HepG2 (cell line): ENCODE measurements around the gene PLD4. TPM values are rescaled to one million over a fixed set of nuclear protein-coding genes. Genes with fewer than 3 reads are reported as not detected.

ENCODE experiments used
- ATAC-seq: fragments of 200-7000 bp; cut with Tn5 transposase; 3 replicates; pipeline ENCODE4 v1.9.1; 2020; ENCODE audit warnings: mild to moderate bottlenecking, moderate library complexity
- BruUV-seq: library from RNA; stranded (reverse); fragments of 400-500 nt; replicated peaks from 2 replicates; lab custom pipeline; 2021; lab: Mats Ljungman, UMichigan
- CTCF ChIA-PET: fragments of 300-600 bp; formaldehyde crosslinking; extraction: SDS; loops from one replicate; lab custom pipeline; 2021; ENCODE audit warnings: low total read pairs, inconsistent platforms, low intra/inter-chr PET ratio; lab: Yijun Ruan, JAX
- POLR2A ChIA-PET: fragments of 350-600 bp; sonication (Branson Sonifier 250); formaldehyde crosslinking; loops from one replicate; lab custom pipeline; 2020; ENCODE audit warnings: antibody characterized with exemption, inconsistent platforms; lab: Yijun Ruan, JAX
- DNase-seq: peaks from one replicate; pipeline ENCODE4 v3.0.0-alpha.2; 2015; ENCODE audit warnings: low spot score
- FAIRE-seq: peaks from 3 replicates; lab custom pipeline; 2011; peaks lifted over from hg19 to GRCh38; lab: Jason Lieb, UNC
- H2AFZ ChIP-seq: one replicate; pipeline ENCODE4 v1.6.1; 2011; ENCODE audit warnings: low read length, inconsistent platforms
- H3K27ac ChIP-seq: fragments of 300-600 bp; 3 replicates; pipeline ENCODE4 v1.8.0; 2011; ENCODE audit warnings: mixed run types, mild to moderate bottlenecking, mixed read lengths, low read length, inconsistent platforms; ENCODE audit not compliant: insufficient read depth; ENCODE audit errors: extremely low read length
- H3K27me3 ChIP-seq, 2 experiments: fragments of 200-600 bp in 1 of 2; 2 replicates in 1 of 2; 3 replicates in 1 of 2; pipeline versions ENCODE4 v1.6.0 to v1.8.0; 2011; ENCODE audit warnings: low read length in 2 of 2, mild to moderate bottlenecking in 2 of 2, moderate library complexity in 2 of 2, inconsistent platforms in 1 of 2; ENCODE audit not compliant: insufficient read depth in 2 of 2, control insufficient read depth in 1 of 2
- H3K36me3 ChIP-seq, 2 experiments: fragments of 200-600 bp in 1 of 2; replicated peaks in 1 of 2; 2 replicates in 1 of 2; 3 replicates in 1 of 2; pipeline versions ENCODE4 v1.5.1 to v1.8.0; 2011; ENCODE audit warnings: low read length in 2 of 2, inconsistent platforms in 1 of 2; ENCODE audit not compliant: insufficient read depth in 2 of 2, control insufficient read depth in 1 of 2
- H3K4me1 ChIP-seq: 2 replicates; pipeline ENCODE4 v1.5.1; 2012; ENCODE audit warnings: low read length, inconsistent platforms; ENCODE audit not compliant: insufficient read depth
- H3K4me2 ChIP-seq: 2 replicates; pipeline ENCODE4 v1.6.0; 2011; ENCODE audit warnings: low read depth, low read length, inconsistent platforms
- H3K4me3 ChIP-seq, 3 experiments: fragments of 200-600 bp in 1 of 3; sonication (generic), shearing (Covaris generic) in 1 of 3; replicated peaks in 1 of 3; 2 replicates each; pipeline ENCODE4 v1.5.1; 2011 to 2016; ENCODE audit warnings: low read length in 3 of 3, inconsistent platforms in 2 of 3, low read depth in 2 of 3, mild to moderate bottlenecking in 2 of 3, control low read depth in 1 of 3, mixed read lengths in 1 of 3; ENCODE audit not compliant: insufficient read depth in 1 of 3
- H3K79me2 ChIP-seq: one replicate; pipeline ENCODE4 v1.6.1; 2011; ENCODE audit warnings: low read length, inconsistent platforms; ENCODE audit not compliant: insufficient read depth
- H3K9ac ChIP-seq: 2 replicates; pipeline ENCODE4 v1.6.0; 2011; ENCODE audit warnings: mild to moderate bottlenecking, low read depth, low read length, inconsistent platforms; ENCODE audit not compliant: insufficient read depth
- H3K9me3 ChIP-seq: 2 replicates; pipeline ENCODE4 v1.5.1; 2012; ENCODE audit warnings: mild to moderate bottlenecking, low read length
- H4K20me1 ChIP-seq: 2 replicates; pipeline ENCODE4 v1.6.0; 2011; ENCODE audit warnings: inconsistent platforms, mild to moderate bottlenecking, low read length, moderate library complexity; ENCODE audit not compliant: insufficient read depth
- ATF7 ChIP-seq, 2 experiments: fragments of 450-650 bp in 1 of 2; sonication (generic) in 1 of 2; formaldehyde crosslinking in 1 of 2; IDR thresholded peaks; 2 replicates each; pipeline versions ENCODE4 v1.4.0 to v1.6.1; 2016 to 2020; ENCODE audit warnings: antibody characterized with exemption in 1 of 2, mild to moderate bottlenecking in 1 of 2, missing genetic modification reagents in 1 of 2
- CREBL2 ChIP-seq: sonication (generic); formaldehyde crosslinking; IDR thresholded peaks from 2 replicates; pipeline ENCODE4 v1.8.1; 2023; ENCODE audit warnings: missing genetic modification reagents, mild to moderate bottlenecking, borderline replicate concordance
- FOSL2 ChIP-seq: sonication (generic); formaldehyde crosslinking; IDR thresholded peaks from 2 replicates; pipeline ENCODE4 v1.4.0; 2020; ENCODE audit warnings: missing genetic modification reagents
- HMGA1 ChIP-seq: sonication (generic); formaldehyde crosslinking; conservative IDR thresholded peaks from 2 replicates; pipeline ENCODE4 v1.4.0; 2020; ENCODE audit warnings: missing genetic modification reagents
- LCORL ChIP-seq, 2 experiments: fragments of 450-650 bp in 1 of 2; sonication (generic) in 1 of 2; formaldehyde crosslinking in 1 of 2; IDR thresholded peaks; 2 replicates each; pipeline versions ENCODE4 v1.5.0 to v1.6.1; 2017 to 2020; ENCODE audit warnings: antibody characterized with exemption in 1 of 2, missing genetic modification reagents in 1 of 2
- MYC ChIP-seq: sonication (generic); formaldehyde crosslinking; IDR thresholded peaks from 2 replicates; pipeline ENCODE4 v1.9.0; 2021; ENCODE audit warnings: missing genetic modification reagents, borderline replicate concordance
- SAFB2 ChIP-seq: sonication (generic); formaldehyde crosslinking; IDR thresholded peaks from 2 replicates; pipeline ENCODE4 v1.5.1; 2020; ENCODE audit warnings: missing genetic modification reagents, low read depth, mild to moderate bottlenecking, borderline replicate concordance
- SCMH1 ChIP-seq: sonication (generic); formaldehyde crosslinking; IDR thresholded peaks from 2 replicates; pipeline ENCODE4 v1.9.0; 2021; ENCODE audit warnings: missing genetic modification reagents, mild to moderate bottlenecking, borderline replicate concordance
- SETDB1 ChIP-seq: sonication (generic); formaldehyde crosslinking; IDR thresholded peaks from 2 replicates; pipeline ENCODE4 v1.5.1; 2020; ENCODE audit warnings: missing genetic modification reagents, mild to moderate bottlenecking, borderline replicate concordance
- TAF1 ChIP-seq: sonication (generic); formaldehyde crosslinking; IDR thresholded peaks from 2 replicates; pipeline ENCODE4 v1.4.0; 2020; ENCODE audit warnings: missing genetic modification reagents
- TMF1 ChIP-seq: sonication (generic); formaldehyde crosslinking; IDR thresholded peaks from 2 replicates; pipeline ENCODE4 v1.8.1; 2022; ENCODE audit warnings: low read depth, missing genetic modification reagents
- ZIK1 ChIP-seq: sonication (generic); formaldehyde crosslinking; IDR thresholded peaks from 2 replicates; pipeline ENCODE4 v1.5.0; 2020; ENCODE audit warnings: mild to moderate bottlenecking, low read depth, missing genetic modification reagents, borderline replicate concordance
- ZNF136 ChIP-seq: sonication (generic); formaldehyde crosslinking; IDR thresholded peaks from 2 replicates; pipeline ENCODE4 v1.8.1; 2022; ENCODE audit warnings: low read depth, mild to moderate bottlenecking, moderate library complexity, missing genetic modification reagents
- ZNF143 ChIP-seq: sonication (generic); formaldehyde crosslinking; IDR thresholded peaks from 2 replicates; pipeline ENCODE4 v1.4.0; 2020; ENCODE audit warnings: missing genetic modification reagents
- ZNF292 ChIP-seq: sonication (generic); formaldehyde crosslinking; IDR thresholded peaks from 2 replicates; pipeline ENCODE4 v1.8.1; 2022; ENCODE audit warnings: mild to moderate bottlenecking, low read depth, missing genetic modification reagents, borderline replicate concordance
- ZNF331 ChIP-seq: sonication (generic); formaldehyde crosslinking; IDR thresholded peaks from 2 replicates; pipeline ENCODE4 v1.4.0; 2020; ENCODE audit warnings: missing genetic modification reagents
- ZNF337 ChIP-seq: sonication (generic); formaldehyde crosslinking; IDR thresholded peaks from 2 replicates; pipeline ENCODE4 v1.5.1; 2020; ENCODE audit warnings: missing genetic modification reagents, low read depth, mild to moderate bottlenecking, borderline replicate concordance
- ZNF556 ChIP-seq: sonication (generic); formaldehyde crosslinking; IDR thresholded peaks from 2 replicates; pipeline ENCODE4 v1.4.0; 2020; ENCODE audit warnings: mild to moderate bottlenecking, missing genetic modification reagents, borderline replicate concordance
- ZNF883 ChIP-seq: sonication (generic); formaldehyde crosslinking; IDR thresholded peaks from 2 replicates; pipeline ENCODE4 v1.5.1; 2020; ENCODE audit warnings: mild to moderate bottlenecking, missing genetic modification reagents; ENCODE audit errors: not compliant biosample characterization
- WGBS: methylation state at CpG from one replicate; pipeline ENCODE4 v1.1.6; 2017; ENCODE audit warnings: low lambda C conversion rate; 5-methylcytosine and 5-hydroxymethylcytosine counted together
- in situ Hi-C: cut with HindIII; loops from 2 replicates; pipeline ENCODE4 v1.10.0; 2017; ENCODE audit warnings: low pct_unique_long_range_greater_than_20kb; ENCODE audit not compliant: extremely low pct_ligation_motif_present
- intact Hi-C: fragments of 100-400 bp; cut with micrococcal nuclease; formaldehyde crosslinking; loops from one replicate; pipeline ENCODE4 v1.10.0; 2022; ENCODE audit not compliant: unreplicated experiment
- polyA plus RNA-seq, 8 experiments: library from polyadenylated mRNA; depleted of rRNA in 3 of 8; stranded (reverse) in 7 of 8; unstranded in 1 of 8; fragments of >200 nt; fragmentation: Illumina TruSeq in 4 of 8; extraction: Trizol in 4 of 8; gene quantifications; 2 replicates each; pipeline versions ENCODE4 v1.2.1 to v1.2.3, GENCODE V29; 2011 to 2016; ENCODE audit warnings: low read depth in 4 of 8, missing spikeins in 1 of 8, mixed read lengths in 1 of 8; ENCODE audit not compliant: insufficient read depth in 1 of 8
- total RNA-seq, 5 experiments: library from RNA; depleted of rRNA; stranded (reverse); fragments of >200 nt; fragmentation: Illumina TruSeq; extraction: Trizol; gene quantifications; 2 replicates each; pipeline ENCODE4 v1.2.3, GENCODE V29; 2016; ENCODE audit warnings: low read depth in 1 of 5

The PLD4 gene
- total and polyA plus RNA-seq, 2 of the 13 experiments (the other 11 are each of a cell fraction or from before 2014, with no cell fraction given): not detected

- in situ Hi-C loops (no loop called here), intact Hi-C loops (no loop called here)
- Histone ChIP-seq H3K27me3 (peaks cover 1 to 32% of the 10 kb centered on the region in 2 experiments; a peak in 4 of 5 replicates), H3K79me2 (no peaks in the 10 kb centered on the region), H3K9me3 (no peaks in the 10 kb centered on the region), H3K36me3 (no peaks in the 10 kb centered on the region), H3K4me1 (peaks cover 9% of the 10 kb centered on the region; the same call in 1 of the 2 replicates), H2AFZ (no peak overlapping the region), H3K27ac (no peak overlapping the region), H4K20me1 (no peaks in the 10 kb centered on the region), H3K4me2 (no peak overlapping the region), H3K9ac (no peak overlapping the region), H3K4me3 (no peak overlapping the region)
- 25% methylated on average over 12 of the region's 12 CpGs for WGBS
- FAIRE-seq: no peak
- CTCF ChIA-PET: no interaction called here
- no peak for DNase-seq
- POLR2A ChIA-PET: no interaction called here
- ATAC-seq: no peak
- TF ChIP-seq ZNF143 (CRISPR knock-in tag): no peak
- no peak for TF ChIP-seq ZNF556 (CRISPR knock-in tag)
- TF ChIP-seq MYC (CRISPR knock-in tag): no peak
- no peak for TF ChIP-seq ZNF883 (CRISPR knock-in tag)
- no peak for TF ChIP-seq FOSL2 (CRISPR knock-in tag)
- no peak for TF ChIP-seq TMF1
- TF ChIP-seq ZNF136: no peak
- TF ChIP-seq SCMH1: no peak
- TF ChIP-seq ZNF331 (CRISPR knock-in tag): no peak
- no peak for TF ChIP-seq TAF1 (CRISPR knock-in tag)
- TF ChIP-seq ZIK1 (CRISPR knock-in tag): no peak
- no peak for TF ChIP-seq ZNF292
- TF ChIP-seq ZNF337 (CRISPR knock-in tag): no peak
- no peak for TF ChIP-seq ATF7 (IDR thresholded peaks at IDR 0.05)
- TF ChIP-seq ATF7 (CRISPR knock-in tag; IDR thresholded peaks at IDR 0.05): no peak
- no peak for TF ChIP-seq LCORL (IDR thresholded peaks at IDR 0.05)
- TF ChIP-seq LCORL (CRISPR knock-in tag; IDR thresholded peaks at IDR 0.05): no peak
- no peak for TF ChIP-seq SETDB1 (CRISPR knock-in tag)
- TF ChIP-seq HMGA1 (CRISPR knock-in tag): no peak
- no peak for TF ChIP-seq SAFB2 (CRISPR knock-in tag)
- TF ChIP-seq CREBL2 (CRISPR knock-in tag): no peak
- BruUV-seq: no TSS peak
These were observed 23.8 kb upstream of the PLD4 start for GRCh38 chr14:104900639-104901512.
